WTC11 (cell line): ENCODE data around the gene GNAS. TPM values are rescaled to one million over a fixed set of nuclear protein-coding genes. Genes with fewer than 3 reads are reported as not detected.

Source experiments
- ATAC-seq: fragments of 200-7000 bp; cut with Tn5 transposase; 2 replicates; pipeline ENCODE4 v1.10.0; 2021; ENCODE audit warnings: mild to moderate bottlenecking, moderate library complexity
- CTCF ChIA-PET: fragments of 300-600 bp; sonication (Branson Sonifier 250); formaldehyde crosslinking; loops from one replicate; lab custom pipeline; 2021; ENCODE audit warnings: antibody characterized with exemption; lab: Charles Lee
- POLR2A ChIA-PET: fragments of 350-600 bp; sonication (Branson Sonifier 250); formaldehyde crosslinking; loops from one replicate; lab custom pipeline; 2021; ENCODE audit warnings: antibody characterized with exemption; lab: Charles Lee
- DNase-seq: peaks from one replicate; pipeline ENCODE4 v3.0.0; 2021; ENCODE audit warnings: low spot score
- H3K27ac Mint-ChIP-seq: 2 replicates; pipeline ENCODE4 v1.8.0; 2021; ENCODE audit warnings: mixed read lengths
- H3K27me3 Mint-ChIP-seq: 2 replicates; pipeline ENCODE4 v1.8.0; 2021; ENCODE audit warnings: low read depth, mild to moderate bottlenecking, moderate library complexity, mixed read lengths
- H3K36me3 Mint-ChIP-seq: 2 replicates; pipeline ENCODE4 v1.8.0; 2021; ENCODE audit warnings: mixed read lengths
- H3K4me1 Mint-ChIP-seq: 2 replicates; pipeline ENCODE4 v1.8.0; 2022; ENCODE audit warnings: mixed read lengths
- H3K4me3 Mint-ChIP-seq: 2 replicates; pipeline ENCODE4 v1.8.0; 2021; ENCODE audit warnings: mild to moderate bottlenecking, moderate library complexity, mixed read lengths
- H3K9me3 Mint-ChIP-seq: 2 replicates; pipeline ENCODE4 v1.8.0; 2021; ENCODE audit warnings: mixed read lengths
- AFF4 ChIP-seq: sonication (generic); formaldehyde crosslinking; IDR thresholded peaks from 2 replicates; pipeline ENCODE4 v1.8.1; 2023; ENCODE audit warnings: mild to moderate bottlenecking, missing genetic modification reagents, borderline replicate concordance
- CREM ChIP-seq: sonication (generic); formaldehyde crosslinking; IDR thresholded peaks from 2 replicates; pipeline ENCODE4 v1.8.1; 2022; ENCODE audit warnings: mild to moderate bottlenecking, missing genetic modification reagents, moderate library complexity
- E2F4 ChIP-seq: sonication (generic); formaldehyde crosslinking; IDR thresholded peaks from 2 replicates; pipeline ENCODE4 v1.8.1; 2022; ENCODE audit warnings: low read depth, mild to moderate bottlenecking, moderate library complexity, missing genetic modification reagents, borderline replicate concordance
- ESRRA ChIP-seq: sonication (generic); formaldehyde crosslinking; IDR thresholded peaks from 2 replicates; pipeline ENCODE4 v1.8.1; 2022; ENCODE audit warnings: mild to moderate bottlenecking, missing genetic modification reagents, borderline replicate concordance
- KAT7 ChIP-seq: sonication (generic); formaldehyde crosslinking; IDR thresholded peaks from 2 replicates; pipeline ENCODE4 v1.8.1; 2023; ENCODE audit warnings: missing genetic modification reagents, mild to moderate bottlenecking, borderline replicate concordance
- NFE2L1 ChIP-seq: sonication (generic); formaldehyde crosslinking; IDR thresholded peaks from 2 replicates; pipeline ENCODE4 v1.8.1; 2023; ENCODE audit warnings: missing genetic modification reagents
- NFYB ChIP-seq: sonication (generic); formaldehyde crosslinking; conservative IDR thresholded peaks from 2 replicates; pipeline ENCODE4 v1.8.0; 2022; ENCODE audit warnings: low read depth, missing genetic modification reagents
- SMAD4 ChIP-seq: sonication (generic); formaldehyde crosslinking; IDR thresholded peaks from 2 replicates; pipeline ENCODE4 v1.8.0; 2022; ENCODE audit warnings: mild to moderate bottlenecking, missing genetic modification reagents
- SP1 ChIP-seq: sonication (generic); formaldehyde crosslinking; conservative IDR thresholded peaks from 2 replicates; pipeline ENCODE4 v1.8.1; 2022; ENCODE audit warnings: missing genetic modification reagents
- TEAD4 ChIP-seq: sonication (generic); formaldehyde crosslinking; IDR thresholded peaks from 2 replicates; pipeline ENCODE4 v1.8.0; 2022; ENCODE audit warnings: mild to moderate bottlenecking, missing genetic modification reagents
- ZBTB43 ChIP-seq: sonication (generic); formaldehyde crosslinking; IDR thresholded peaks from 2 replicates; pipeline ENCODE4 v1.8.1; 2023; ENCODE audit warnings: mild to moderate bottlenecking, missing genetic modification reagents
- ZNF423 ChIP-seq: fragments of 250-450 bp; sonication (Bioruptor Pico); IDR thresholded peaks from 2 replicates; pipeline ENCODE4 v2.1.2; 2022; ENCODE audit warnings: mild to moderate bottlenecking, moderate library complexity
- total RNA-seq: library from RNA; stranded (reverse); gene quantifications from 3 replicates; pipeline ENCODE4 v1.2.3, GENCODE V29; 2021
- TF ChIP-seq, protein P1 (sequence below): sonication (generic); formaldehyde crosslinking; IDR thresholded peaks from 2 replicates; pipeline ENCODE4 v1.8.0; 2022; ENCODE audit warnings: mild to moderate bottlenecking, missing genetic modification reagents
- TF ChIP-seq, protein P2 (sequence below): sonication (generic); formaldehyde crosslinking; IDR thresholded peaks from 2 replicates; pipeline ENCODE4 v1.8.1; 2023; ENCODE audit warnings: mild to moderate bottlenecking, missing genetic modification reagents, moderate library complexity
- TF ChIP-seq, protein P3 (sequence below): sonication (generic); formaldehyde crosslinking; IDR thresholded peaks from 2 replicates; pipeline ENCODE4 v1.8.1; 2022; ENCODE audit warnings: low read depth, missing genetic modification reagents, borderline replicate concordance

The GNAS gene
- total RNA-seq, 1 experiment from 2014 or later, result 868 TPM

GRCh38 chr20:58810116-58810878 lies 42.2 kb upstream of the GNAS start (continued):
- TF ChIP-seq AFF4 (CRISPR knock-in tag), result no peak
- TF ChIP-seq, all 79 proteins: peak for 0

DNA sequence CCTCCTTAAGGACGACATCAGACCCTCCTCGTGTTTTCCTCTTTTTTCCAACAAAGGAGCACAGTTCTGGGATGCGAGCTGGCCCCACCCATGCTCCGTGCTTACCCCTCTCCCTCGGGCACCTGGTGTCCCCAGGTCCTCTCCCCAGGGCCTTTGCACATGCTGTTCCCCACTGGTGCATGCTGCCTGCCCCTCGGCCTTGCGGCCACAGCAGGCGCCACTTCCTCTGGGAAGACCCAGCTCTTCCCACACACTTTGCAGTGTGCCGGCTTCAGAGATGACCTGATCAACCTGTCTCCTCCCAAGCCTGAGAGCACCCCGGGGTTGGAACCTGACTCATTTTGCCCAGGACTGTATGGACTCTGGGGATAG lies 41.7 kb upstream of the GNAS start:
- POLR2A ChIA-PET, result no interaction called here

More for the DNA sequence above, 41.7 kb upstream of the GNAS start:
- H3K4me1 Mint-ChIP-seq, result peaks cover 27% of the 10 kb centered on the region
- TF ChIP-seq, protein P1, sequence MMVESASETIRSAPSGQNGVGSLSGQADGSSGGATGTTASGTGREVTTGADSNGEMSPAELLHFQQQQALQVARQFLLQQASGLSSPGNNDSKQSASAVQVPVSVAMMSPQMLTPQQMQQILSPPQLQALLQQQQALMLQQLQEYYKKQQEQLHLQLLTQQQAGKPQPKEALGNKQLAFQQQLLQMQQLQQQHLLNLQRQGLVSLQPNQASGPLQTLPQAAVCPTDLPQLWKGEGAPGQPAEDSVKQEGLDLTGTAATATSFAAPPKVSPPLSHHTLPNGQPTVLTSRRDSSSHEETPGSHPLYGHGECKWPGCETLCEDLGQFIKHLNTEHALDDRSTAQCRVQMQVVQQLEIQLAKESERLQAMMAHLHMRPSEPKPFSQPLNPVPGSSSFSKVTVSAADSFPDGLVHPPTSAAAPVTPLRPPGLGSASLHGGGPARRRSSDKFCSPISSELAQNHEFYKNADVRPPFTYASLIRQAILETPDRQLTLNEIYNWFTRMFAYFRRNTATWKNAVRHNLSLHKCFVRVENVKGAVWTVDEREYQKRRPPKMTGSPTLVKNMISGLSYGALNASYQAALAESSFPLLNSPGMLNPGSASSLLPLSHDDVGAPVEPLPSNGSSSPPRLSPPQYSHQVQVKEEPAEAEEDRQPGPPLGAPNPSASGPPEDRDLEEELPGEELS (CRISPR knock-in tag), result no peak
- TF ChIP-seq SP1 (CRISPR knock-in tag), result no peak
- TF ChIP-seq SMAD4, result no peak
- no peak for TF ChIP-seq KAT7
- TF ChIP-seq NFE2L1, result no peak
- no peak for TF ChIP-seq CREM (CRISPR knock-in tag)
- TF ChIP-seq, protein P2, sequence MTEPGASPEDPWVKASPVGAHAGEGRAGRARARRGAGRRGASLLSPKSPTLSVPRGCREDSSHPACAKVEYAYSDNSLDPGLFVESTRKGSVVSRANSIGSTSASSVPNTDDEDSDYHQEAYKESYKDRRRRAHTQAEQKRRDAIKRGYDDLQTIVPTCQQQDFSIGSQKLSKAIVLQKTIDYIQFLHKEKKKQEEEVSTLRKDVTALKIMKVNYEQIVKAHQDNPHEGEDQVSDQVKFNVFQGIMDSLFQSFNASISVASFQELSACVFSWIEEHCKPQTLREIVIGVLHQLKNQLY (CRISPR knock-in tag), result no peak
- TF ChIP-seq, protein P3, sequence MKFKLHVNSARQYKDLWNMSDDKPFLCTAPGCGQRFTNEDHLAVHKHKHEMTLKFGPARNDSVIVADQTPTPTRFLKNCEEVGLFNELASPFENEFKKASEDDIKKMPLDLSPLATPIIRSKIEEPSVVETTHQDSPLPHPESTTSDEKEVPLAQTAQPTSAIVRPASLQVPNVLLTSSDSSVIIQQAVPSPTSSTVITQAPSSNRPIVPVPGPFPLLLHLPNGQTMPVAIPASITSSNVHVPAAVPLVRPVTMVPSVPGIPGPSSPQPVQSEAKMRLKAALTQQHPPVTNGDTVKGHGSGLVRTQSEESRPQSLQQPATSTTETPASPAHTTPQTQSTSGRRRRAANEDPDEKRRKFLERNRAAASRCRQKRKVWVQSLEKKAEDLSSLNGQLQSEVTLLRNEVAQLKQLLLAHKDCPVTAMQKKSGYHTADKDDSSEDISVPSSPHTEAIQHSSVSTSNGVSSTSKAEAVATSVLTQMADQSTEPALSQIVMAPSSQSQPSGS, result no peak
- TF ChIP-seq ZNF423 (CRISPR knock-in tag), result no peak
- TF ChIP-seq ZBTB43 (CRISPR knock-in tag), result no peak
- TF ChIP-seq NFYB, result no peak
- TF ChIP-seq TEAD4 (CRISPR knock-in tag), result no peak
- no peak for TF ChIP-seq ESRRA (CRISPR knock-in tag)
- TF ChIP-seq E2F4 (CRISPR knock-in tag), result no peak
- no peak overlapping the region for H3K4me3 Mint-ChIP-seq
- CTCF ChIA-PET, result interaction anchor here (1.4 to 1.9 kb wide), 3 partner anchors 9 to 329 kb away, joined by 3 to 7 read pairs (median 3); no protein-coding TSS in a partner anchor
- DNase-seq, result no peak
- H3K27me3 Mint-ChIP-seq, result no peaks in the 10 kb centered on the region; the same call in 1 of the 2 replicates
- no peak for ATAC-seq
- H3K36me3 Mint-ChIP-seq, result no peaks in the 10 kb centered on the region
- peaks cover 3% of the 10 kb centered on the region; the same call in 1 of the 2 replicates for H3K9me3 Mint-ChIP-seq
- H3K27ac Mint-ChIP-seq, result no peak overlapping the region
